Brain microvascular endothelial cell (primary cell): ENCODE measurements around the gene PSMD1.

Experiments
- DNase-seq: peaks from one replicate; pipeline ENCODE4 v3.0.0-alpha.2; 2020
- H3K27ac ChIP-seq: fragments of 250-450 bp; sonication (Bioruptor Pico); 2 replicates; pipeline ENCODE4 v1.5.1; 2020; ENCODE audit warnings: mild to moderate bottlenecking, moderate library complexity
- H3K27me3 ChIP-seq: fragments of 250-450 bp; sonication (Bioruptor Pico); replicated peaks from 2 replicates; pipeline ENCODE4 v1.5.1; 2020; ENCODE audit warnings: mild to moderate bottlenecking
- H3K36me3 ChIP-seq: fragments of 250-450 bp; sonication (Bioruptor Pico); replicated peaks from 2 replicates; pipeline ENCODE4 v1.5.1; 2020; ENCODE audit warnings: mild to moderate bottlenecking
- H3K4me3 ChIP-seq: 2 replicates; pipeline ENCODE4 v1.5.1; 2011; ENCODE audit warnings: low read depth, mild to moderate bottlenecking, control low read depth, low read length, moderate library complexity
- CTCF ChIP-seq: IDR thresholded peaks from 2 replicates; pipeline ENCODE4 v1.5.1; 2011; ENCODE audit warnings: low read depth, mild to moderate bottlenecking, moderate library complexity, low read length, control low read depth, inconsistent platforms; ENCODE audit errors: missing control alignments
- in situ Hi-C: cut with HindIII; loops from 2 replicates; pipeline ENCODE4 v1.10.0; 2017; ENCODE audit warnings: low sequenced_read_pairs, low pct_ligation_motif_present

The PSMD1 gene

GRCh38 chr2:231037202-231037730 lies 19.4 kb upstream of the PSMD1 start, which contains the start of gene C2orf72:
C2orf72 (plus strand) TSS chr2:231037523; CDS start chr2:231037566, 43 bp downstream.
- Histone ChIP-seq H3K4me3 (no peak within 1 kb of the TSS), H3K27me3 (peaks cover 44% of the 10 kb centered on the region), H3K36me3 (no peaks in the 10 kb centered on the region), H3K27ac (no peak within 1 kb of the TSS)
- TF ChIP-seq CTCF = no peak
- DNase-seq = no peak
- in situ Hi-C loops = no loop called here

- DNase-seq = no peak
- Histone ChIP-seq H3K4me3 (no peak overlapping the region), H3K27me3 (peaks cover 44% of the 10 kb centered on the region), H3K27ac (no peak overlapping the region), H3K36me3 (no peaks in the 10 kb centered on the region)
- no peak for TF ChIP-seq CTCF
- in situ Hi-C loops = no loop called here
Observed at GRCh38 chr2:231037731-231038482, 18.8 kb upstream of the PSMD1 start.

GRCh38 chr2:231038483-231039293 lies 18.0 kb upstream of the PSMD1 start:
- peaks cover 44% of the 10 kb centered on the region for H3K27me3 ChIP-seq
- no peak for DNase-seq
- no peak for TF ChIP-seq CTCF
- no peak overlapping the region for H3K27ac ChIP-seq
- no peaks in the 10 kb centered on the region for H3K36me3 ChIP-seq
- in situ Hi-C loops = no loop called here
- no peak overlapping the region for H3K4me3 ChIP-seq

- no peak for TF ChIP-seq CTCF
Observed at GRCh38 chr2:231039294-231039664, 17.4 kb upstream of the PSMD1 start.

GRCh38 chr2:231039821-231040364 lies 16.8 kb upstream of the PSMD1 start:
- in situ Hi-C loops = no loop called here
- TF ChIP-seq CTCF = no peak
- no peaks in the 10 kb centered on the region for H3K36me3 ChIP-seq
- H3K27me3 ChIP-seq = peaks cover 40% of the 10 kb centered on the region
- no peak for DNase-seq
- H3K27ac ChIP-seq = no peak overlapping the region
- no peak overlapping the region for H3K4me3 ChIP-seq

More at GRCh38 chr2:231039294-231039664, 17.4 kb upstream of the PSMD1 start:
- no peaks in the 10 kb centered on the region for H3K36me3 ChIP-seq
- H3K27ac ChIP-seq = no peak overlapping the region
- in situ Hi-C loops = no loop called here
- no peak overlapping the region for H3K4me3 ChIP-seq
- peaks cover 43% of the 10 kb centered on the region for H3K27me3 ChIP-seq
- DNase-seq = no peak
